GM21526 (cell line): Measurements from ENCODE around the gene CMIP.
A peak's percentile ranks its signal among the peaks of the same experiment; 100 is the strongest.

Experiments used
- ATAC-seq: cut with Tn5 transposase; IDR thresholded peaks from one replicate; pipeline ENCODE4 v1.9.1; 2021; ENCODE audit warnings: moderate library complexity; ENCODE audit not compliant: unreplicated experiment, low FRiP score

Gene CMIP

GRCh38 chr16:81748476-81749198, 304.0 kb downstream of the CMIP start:
- no peak for ATAC-seq

- peak; percentile 71 for ATAC-seq
Measured at GRCh38 chr16:81752225-81752875, 307.7 kb downstream of the CMIP start.

GRCh38 chr16:81752876-81753227, 308.2 kb downstream of the CMIP start:
- no peak for ATAC-seq

- ATAC-seq: no peak
Measured at GRCh38 chr16:81754858-81755257, 310.2 kb downstream of the CMIP start.

- ATAC-seq: no peak
Measured at GRCh38 chr16:81755915-81756614, 311.5 kb downstream of the CMIP start.

GRCh38 chr16:81756615-81757356, 312.2 kb downstream of the CMIP start:
- no peak for ATAC-seq

GRCh38 chr16:81758376-81758775, 313.8 kb downstream of the CMIP start:
- ATAC-seq: no peak
